PC-3 (cell line): Measurements from ENCODE around the gene KRTAP9-2.
"Not testable (repeated sequence)": the region's sequence is repeated elsewhere in the genome, so short reads cannot be mapped to it uniquely, and the experiment has no call there.

Experiments used
- EZH2 ChIP-seq: fragments of 300-600 bp; sonication (generic); IDR thresholded peaks from one replicate; pipeline ENCODE4 v1.6.1; 2017; ENCODE audit warnings: antibody characterized with exemption, mild to moderate bottlenecking, low read length; ENCODE audit not compliant: unreplicated experiment
- EZH2phosphoT487 ChIP-seq: fragments of 300-600 bp; sonication (generic); IDR thresholded peaks from 2 replicates; pipeline ENCODE4 v1.6.1; 2018; ENCODE audit warnings: mild to moderate bottlenecking, antibody characterized with exemption, low read length, borderline replicate concordance
- TF ChIP-seq, protein P1 (sequence below): fragments of 300-600 bp; sonication (generic); conservative IDR thresholded peaks from 2 replicates; pipeline ENCODE4 v1.5.1; 2017; ENCODE audit warnings: antibody characterized with exemption, low read depth, mild to moderate bottlenecking, low read length

DNA sequence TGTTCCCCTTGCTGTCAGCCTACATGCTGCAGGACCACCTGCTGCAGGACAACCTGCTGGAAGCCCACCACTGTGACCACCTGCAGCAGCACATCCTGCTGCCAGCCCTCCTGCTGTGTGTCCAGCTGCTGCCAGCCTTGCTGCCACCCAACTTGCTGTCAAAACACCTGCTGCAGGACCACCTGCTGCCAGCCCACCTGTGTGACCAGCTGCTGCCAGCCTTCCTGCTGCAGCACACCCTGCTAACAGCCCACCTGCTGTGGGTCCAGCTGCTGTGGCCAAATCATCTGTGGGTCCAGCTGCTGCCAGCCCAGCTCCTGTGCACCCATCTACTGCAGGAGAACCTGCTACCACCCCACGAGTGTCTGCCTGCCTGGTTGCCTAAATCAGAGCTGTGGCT lies 44.9 kb downstream of the KRTAP9-2 start:
- TF ChIP-seq, protein P1, sequence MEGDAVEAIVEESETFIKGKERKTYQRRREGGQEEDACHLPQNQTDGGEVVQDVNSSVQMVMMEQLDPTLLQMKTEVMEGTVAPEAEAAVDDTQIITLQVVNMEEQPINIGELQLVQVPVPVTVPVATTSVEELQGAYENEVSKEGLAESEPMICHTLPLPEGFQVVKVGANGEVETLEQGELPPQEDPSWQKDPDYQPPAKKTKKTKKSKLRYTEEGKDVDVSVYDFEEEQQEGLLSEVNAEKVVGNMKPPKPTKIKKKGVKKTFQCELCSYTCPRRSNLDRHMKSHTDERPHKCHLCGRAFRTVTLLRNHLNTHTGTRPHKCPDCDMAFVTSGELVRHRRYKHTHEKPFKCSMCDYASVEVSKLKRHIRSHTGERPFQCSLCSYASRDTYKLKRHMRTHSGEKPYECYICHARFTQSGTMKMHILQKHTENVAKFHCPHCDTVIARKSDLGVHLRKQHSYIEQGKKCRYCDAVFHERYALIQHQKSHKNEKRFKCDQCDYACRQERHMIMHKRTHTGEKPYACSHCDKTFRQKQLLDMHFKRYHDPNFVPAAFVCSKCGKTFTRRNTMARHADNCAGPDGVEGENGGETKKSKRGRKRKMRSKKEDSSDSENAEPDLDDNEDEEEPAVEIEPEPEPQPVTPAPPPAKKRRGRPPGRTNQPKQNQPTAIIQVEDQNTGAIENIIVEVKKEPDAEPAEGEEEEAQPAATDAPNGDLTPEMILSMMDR = not testable (repeated sequence)
- not testable (repeated sequence) for TF ChIP-seq EZH2, EZH2phosphoT487
